Mammary epithelial cell (primary cell): Measurements from ENCODE around the gene GABRB2.

Experiments used
- CTCF ChIP-seq, 2 donors: IDR thresholded peaks in 1 of 2; conservative IDR thresholded peaks in 1 of 2; 2 replicates each; pipeline ENCODE4 v1.5.1; 2011 to 2012; ENCODE audit warnings: inconsistent platforms in 2 of 2, low read length in 2 of 2, mild to moderate bottlenecking in 2 of 2, control low read depth in 1 of 2, low read depth in 1 of 2; ENCODE audit not compliant: insufficient read depth in 1 of 2; ENCODE audit errors: extremely low read depth in 1 of 2
- EZH2 ChIP-seq: IDR thresholded peaks from 2 replicates; pipeline ENCODE4 v1.6.1; 2012; ENCODE audit warnings: low read length, inconsistent platforms, borderline replicate concordance

GRCh38 chr5:161547738-161548486 is 1.4 kb upstream of the GABRB2 start:
- TF ChIP-seq CTCF (conservative IDR thresholded peaks at IDR 0.05 in 1 of 2, IDR thresholded peaks at IDR 0.05 in 1 of 2; ENCODE audit: extremely low read depth in 1 of 2, insufficient read depth in 1 of 2, low read depth in 1 of 2, low read length in 2 of 2) (no peak), EZH2 (peak; percentile 47)
